GM18867 (cell line): ENCODE results near the gene NAT16.
"Not testable (repeated sequence)": the region's sequence is repeated elsewhere in the genome, so short reads cannot be mapped to it uniquely, and the experiment has no call there.

ENCODE experiments used
- ATAC-seq: cut with Tn5 transposase; IDR thresholded peaks from one replicate; pipeline ENCODE4 v1.9.1; 2021; ENCODE audit warnings: mild to moderate bottlenecking, moderate library complexity; ENCODE audit not compliant: unreplicated experiment

NAT16 gene

GRCh38 chr7:101161692-101162471, 18.2 kb downstream of the NAT16 start:
- no peak for ATAC-seq

- ATAC-seq, result no peak
Observed at GRCh38 chr7:101160910-101161309, 19.2 kb downstream of the NAT16 start.

GRCh38 chr7:101159696-101160674, 20.1 kb downstream of the NAT16 start:
- no peak for ATAC-seq

- ATAC-seq, result no peak
Observed at GRCh38 chr7:101156866-101157589, 23.1 kb downstream of the NAT16 start.

GRCh38 chr7:101156277-101156676, 23.8 kb downstream of the NAT16 start:
- no peak for ATAC-seq

- ATAC-seq, result no peak
Observed at GRCh38 chr7:101155303-101155702, 24.8 kb downstream of the NAT16 start.

- ATAC-seq, result peak; percentile 8
Observed at GRCh38 chr7:101154693-101155102, 25.4 kb downstream of the NAT16 start.

- peak; percentile 76 for ATAC-seq
Observed at GRCh38 chr7:101153969-101154692, 26.0 kb downstream of the NAT16 start, which contains the start of gene AP1S1. AP1S1 (plus strand) TSS chr7:101154476; CDS start chr7:101154515, 39 bp downstream.

- ATAC-seq, result no peak
Observed at GRCh38 chr7:101151908-101152651, 28.0 kb downstream of the NAT16 start.

- ATAC-seq, result no peak
Observed at GRCh38 chr7:101140746-101141382, 39.2 kb downstream of the NAT16 start.

GRCh38 chr7:101140339-101140699, 39.8 kb downstream of the NAT16 start:
- no peak for ATAC-seq

- ATAC-seq, result peak; percentile 71
Observed at GRCh38 chr7:101138213-101138870, 41.8 kb downstream of the NAT16 start.

GRCh38 chr7:101137651-101138212, 42.4 kb downstream of the NAT16 start:
- peak; percentile 9 for ATAC-seq

GRCh38 chr7:101134399-101134980, 45.6 kb downstream of the NAT16 start:
- no peak for ATAC-seq

GRCh38 chr7:101133621-101134398, 46.3 kb downstream of the NAT16 start:
- no peak for ATAC-seq

GRCh38 chr7:101132626-101133600, 47.2 kb downstream of the NAT16 start:
- ATAC-seq, result not testable (repeated sequence)
